Activated naive CD4-positive, alpha-beta T cell treated with anti-CD3 and anti-CD28 coated beads, Interleukin-2, amount 10 ng/mL, durations not matched to agents 7 days and 5 days (primary cell): ENCODE measurements around the gene PAQR3.
"Not testable (repeated sequence)": the region's sequence is repeated elsewhere in the genome, so short reads cannot be mapped to it uniquely, and the experiment has no call there.

ENCODE experiments used
- CTCF ChIA-PET: fragments of 350-600 bp; sonication (Branson Sonifier 250); formaldehyde crosslinking; loops from one replicate; lab custom pipeline; 2021; ENCODE audit warnings: antibody characterized with exemption; lab: Charles Lee
- DNase-seq: peaks from one replicate; pipeline ENCODE4 v3.0.0-alpha.2; 2020
- H3K27ac Mint-ChIP-seq: one replicate; pipeline ENCODE4 v1.8.0; 2021; ENCODE audit warnings: mild to moderate bottlenecking, moderate library complexity, mixed read lengths
- H3K27me3 Mint-ChIP-seq: one replicate; pipeline ENCODE4 v1.8.0; 2021; ENCODE audit warnings: mild to moderate bottlenecking, mixed read lengths
- H3K36me3 Mint-ChIP-seq: one replicate; pipeline ENCODE4 v1.8.0; 2021; ENCODE audit warnings: mixed read lengths
- H3K4me1 Mint-ChIP-seq: one replicate; pipeline ENCODE4 v1.8.0; 2021; ENCODE audit warnings: mixed read lengths
- H3K4me3 Mint-ChIP-seq: one replicate; pipeline ENCODE4 v1.8.0; 2021; ENCODE audit warnings: mild to moderate bottlenecking, moderate library complexity, mixed read lengths
- H3K9me3 Mint-ChIP-seq: one replicate; pipeline ENCODE4 v1.8.0; 2021; ENCODE audit warnings: mixed read lengths

The PAQR3 gene

GRCh38 chr4:78945651-78946179 is 6.5 kb upstream of the PAQR3 start:
- peaks cover 1% of the 10 kb centered on the region for H3K4me1 Mint-ChIP-seq
- no peak overlapping the region for H3K4me3 Mint-ChIP-seq
- H3K9me3 Mint-ChIP-seq: no peaks in the 10 kb centered on the region
- H3K27ac Mint-ChIP-seq: no peak overlapping the region
- no peak for DNase-seq
- CTCF ChIA-PET: no interaction called here
- H3K36me3 Mint-ChIP-seq: no peaks in the 10 kb centered on the region
- peaks cover 30% of the 10 kb centered on the region for H3K27me3 Mint-ChIP-seq

- Mint-ChIP-seq H3K9me3 (no peaks in the 10 kb centered on the region), H3K4me3 (no peak overlapping the region), H3K36me3 (no peaks in the 10 kb centered on the region), H3K4me1 (peaks cover 10% of the 10 kb centered on the region), H3K27ac (no peak overlapping the region), H3K27me3 (peaks cover 30% of the 10 kb centered on the region)
- DNase-seq: no peak
- CTCF ChIA-PET: interaction anchor here (1.5 kb wide), 1 partner anchor 8 kb away, joined by 4 read pairs; no protein-coding TSS in a partner anchor
Observed at GRCh38 chr4:78944381-78944780, 5.1 kb upstream of the PAQR3 start.

- H3K4me1 Mint-ChIP-seq: peaks cover 29% of the 10 kb centered on the region
- peaks cover 15% of the 10 kb centered on the region for H3K27me3 Mint-ChIP-seq
- H3K36me3 Mint-ChIP-seq: peaks cover 2% of the 10 kb centered on the region
- H3K9me3 Mint-ChIP-seq: no peaks in the 10 kb centered on the region
- no peak overlapping the region for H3K4me3 Mint-ChIP-seq
- no peak overlapping the region for H3K27ac Mint-ChIP-seq
- no peak for DNase-seq
- CTCF ChIA-PET: no interaction called here
Observed at GRCh38 chr4:78940752-78941151, 1.5 kb upstream of the PAQR3 start.

GRCh38 chr4:78939667-78940008 is 400 bp upstream of the PAQR3 start:
- Mint-ChIP-seq H3K36me3 (peaks cover 5% of the 10 kb centered on the region), H3K4me1 (peaks cover 29% of the 10 kb centered on the region), H3K4me3 (peak overlapping the region; percentile 67), H3K27me3 (peaks cover 11% of the 10 kb centered on the region), H3K27ac (no peak overlapping the region), H3K9me3 (no peaks in the 10 kb centered on the region)
- CTCF ChIA-PET: interaction anchor here (0.8 to 1.7 kb wide), 2 partner anchors 13 to 326 kb away, joined by 4 to 5 read pairs; no protein-coding TSS in a partner anchor
- DNase-seq: no peak

GRCh38 chr4:78938474-78938867 is 767 bp downstream of the PAQR3 start:
- H3K27ac Mint-ChIP-seq: peak overlapping the region; percentile 78
- H3K4me1 Mint-ChIP-seq: peaks cover 29% of the 10 kb centered on the region
- peaks cover 11% of the 10 kb centered on the region for H3K27me3 Mint-ChIP-seq
- no peaks in the 10 kb centered on the region for H3K9me3 Mint-ChIP-seq
- DNase-seq: no peak
- peak overlapping the region; percentile 95 for H3K4me3 Mint-ChIP-seq
- peaks cover 11% of the 10 kb centered on the region for H3K36me3 Mint-ChIP-seq
- CTCF ChIA-PET: interaction anchor here (1.7 kb wide), 1 partner anchor 325 kb away, joined by 5 read pairs; no protein-coding TSS in a partner anchor

- CTCF ChIA-PET: interaction anchor here (1.7 kb wide), 1 partner anchor 324 kb away, joined by 5 read pairs; no protein-coding TSS in a partner anchor
- Mint-ChIP-seq H3K4me3 (peak overlapping the region; percentile 32), H3K9me3 (no peaks in the 10 kb centered on the region), H3K36me3 (peaks cover 11% of the 10 kb centered on the region), H3K4me1 (peaks cover 29% of the 10 kb centered on the region), H3K27ac (no peak overlapping the region), H3K27me3 (peaks cover 6% of the 10 kb centered on the region)
- DNase-seq: no peak
Observed at GRCh38 chr4:78937837-78938236, 1.4 kb downstream of the PAQR3 start.

- H3K4me1 Mint-ChIP-seq: peaks cover 29% of the 10 kb centered on the region
- DNase-seq: no peak
- peaks cover 5% of the 10 kb centered on the region for H3K27me3 Mint-ChIP-seq
- no peak overlapping the region for H3K27ac Mint-ChIP-seq
- H3K4me3 Mint-ChIP-seq: no peak overlapping the region
- H3K36me3 Mint-ChIP-seq: peaks cover 13% of the 10 kb centered on the region
- H3K9me3 Mint-ChIP-seq: no peaks in the 10 kb centered on the region
- CTCF ChIA-PET: no interaction called here
Observed at GRCh38 chr4:78936989-78937388, 2.2 kb downstream of the PAQR3 start.

- DNase-seq: no peak
- Mint-ChIP-seq H3K4me1 (no peaks in the 10 kb centered on the region), H3K27me3 (no peaks in the 10 kb centered on the region), H3K9me3 (no peaks in the 10 kb centered on the region), H3K4me3 (no peak overlapping the region), H3K36me3 (peaks cover 30% of the 10 kb centered on the region), H3K27ac (no peak overlapping the region)
- CTCF ChIA-PET: no interaction called here
Observed at GRCh38 chr4:78930016-78930629, 9.1 kb downstream of the PAQR3 start.

GRCh38 chr4:78928835-78929234 is 10.4 kb downstream of the PAQR3 start:
- Mint-ChIP-seq H3K36me3 (peaks cover 26% of the 10 kb centered on the region), H3K27ac (no peak overlapping the region), H3K9me3 (no peaks in the 10 kb centered on the region), H3K4me1 (peaks cover under 1% of the 10 kb centered on the region), H3K4me3 (no peak overlapping the region), H3K27me3 (no peaks in the 10 kb centered on the region)
- CTCF ChIA-PET: no interaction called here
- DNase-seq: no peak

GRCh38 chr4:78926826-78927225 is 12.4 kb downstream of the PAQR3 start:
- Mint-ChIP-seq H3K27ac (no peak overlapping the region), H3K27me3 (no peaks in the 10 kb centered on the region), H3K9me3 (no peaks in the 10 kb centered on the region), H3K4me3 (no peak overlapping the region), H3K36me3 (peaks cover 25% of the 10 kb centered on the region), H3K4me1 (peaks cover 3% of the 10 kb centered on the region)
- no peak for DNase-seq
- CTCF ChIA-PET: interaction anchor here (0.9 kb wide), 1 partner anchor 314 kb away, joined by 3 read pairs; no protein-coding TSS in a partner anchor

GRCh38 chr4:78923464-78924312 is 15.6 kb downstream of the PAQR3 start:
- H3K27me3 Mint-ChIP-seq: no peaks in the 10 kb centered on the region
- no peak overlapping the region for H3K4me3 Mint-ChIP-seq
- H3K36me3 Mint-ChIP-seq: peaks cover 17% of the 10 kb centered on the region
- CTCF ChIA-PET: no interaction called here
- DNase-seq: no peak
- H3K27ac Mint-ChIP-seq: no peak overlapping the region
- peaks cover 3% of the 10 kb centered on the region for H3K4me1 Mint-ChIP-seq
- no peaks in the 10 kb centered on the region for H3K9me3 Mint-ChIP-seq

- Mint-ChIP-seq H3K27me3 (no peaks in the 10 kb centered on the region), H3K9me3 (no peaks in the 10 kb centered on the region), H3K36me3 (peaks cover 14% of the 10 kb centered on the region), H3K4me1 (peaks cover 3% of the 10 kb centered on the region), H3K27ac (no peak overlapping the region), H3K4me3 (no peak overlapping the region)
- DNase-seq: no peak
- CTCF ChIA-PET: interaction anchor here (0.6 kb wide), 1 partner anchor 1289 kb away, joined by 3 read pairs; no protein-coding TSS in a partner anchor
Observed at GRCh38 chr4:78922207-78922606, 17.0 kb downstream of the PAQR3 start.

GRCh38 chr4:78910612-78911011 is 28.6 kb downstream of the PAQR3 start:
- no peaks in the 10 kb centered on the region for H3K4me1 Mint-ChIP-seq
- no peaks in the 10 kb centered on the region for H3K9me3 Mint-ChIP-seq
- CTCF ChIA-PET: interaction anchor here (1.0 kb wide), 1 partner anchor 9 kb away, joined by 3 read pairs; no protein-coding TSS in a partner anchor
- no peak overlapping the region for H3K27ac Mint-ChIP-seq
- H3K36me3 Mint-ChIP-seq: peaks cover 36% of the 10 kb centered on the region
- no peak for DNase-seq
- no peak overlapping the region for H3K4me3 Mint-ChIP-seq
- H3K27me3 Mint-ChIP-seq: no peaks in the 10 kb centered on the region

- DNase-seq, H3K4me1 Mint-ChIP-seq, H3K27me3 Mint-ChIP-seq, H3K27ac Mint-ChIP-seq, H3K4me3 Mint-ChIP-seq, CTCF ChIA-PET, H3K9me3 Mint-ChIP-seq: not testable (repeated sequence)
- H3K36me3 Mint-ChIP-seq: peaks cover 31% of the 10 kb centered on the region
Observed at GRCh38 chr4:78908974-78909373, 30.3 kb downstream of the PAQR3 start.
